Hepatocyte (in vitro differentiated cells): ENCODE measurements around the gene CCDC88C. TPM values are rescaled to one million over a fixed set of nuclear protein-coding genes. Genes with fewer than 3 reads are reported as not detected.

Experiments used
- DNase-seq: peaks from one replicate; pipeline ENCODE4 v3.0.0-alpha.2; 2016; ENCODE audit warnings: low spot score
- H2AFZ ChIP-seq: fragments of 200-600 bp; sonication (generic); 2 replicates; pipeline ENCODE4 v1.6.0; 2016; ENCODE audit warnings: antibody characterized with exemption, mild to moderate bottlenecking
- H3K27ac ChIP-seq: fragments of 200-600 bp; sonication (generic); 2 replicates; pipeline ENCODE4 v1.5.1; 2016; ENCODE audit warnings: mild to moderate bottlenecking
- H3K27me3 ChIP-seq: fragments of 200-600 bp; sonication (generic); 2 replicates; pipeline ENCODE4 v1.6.1; 2016
- H3K36me3 ChIP-seq: fragments of 200-600 bp; sonication (generic); replicated peaks from 2 replicates; pipeline ENCODE4 v1.5.1; 2016; ENCODE audit warnings: low read depth; ENCODE audit not compliant: insufficient read depth
- H3K4me1 ChIP-seq: fragments of 200-600 bp; sonication (generic); 2 replicates; pipeline ENCODE4 v1.5.1; 2016; ENCODE audit warnings: mild to moderate bottlenecking, moderate library complexity; ENCODE audit not compliant: insufficient read depth
- H3K4me2 ChIP-seq: fragments of 200-600 bp; sonication (generic); 2 replicates; pipeline ENCODE4 v1.6.0; 2016
- H3K4me3 ChIP-seq: fragments of 200-600 bp; sonication (generic); 2 replicates; pipeline ENCODE4 v1.5.1; 2016; ENCODE audit warnings: mild to moderate bottlenecking
- H3K79me2 ChIP-seq: fragments of 200-600 bp; sonication (generic); 2 replicates; pipeline ENCODE4 v1.6.0; 2017; ENCODE audit warnings: mild to moderate bottlenecking
- H3K9me2 ChIP-seq: fragments of 200-600 bp; sonication (generic); replicated peaks from 2 replicates; pipeline ENCODE4 v1.6.0; 2017; ENCODE audit warnings: mild to moderate bottlenecking; ENCODE audit not compliant: insufficient read depth
- H3K9me3 ChIP-seq: fragments of 200-600 bp; sonication (generic); 2 replicates; pipeline ENCODE4 v1.5.1; 2016; ENCODE audit warnings: low read depth, mild to moderate bottlenecking
- H4K20me1 ChIP-seq: fragments of 200-600 bp; sonication (generic); 2 replicates; pipeline ENCODE4 v1.6.0; 2016; ENCODE audit warnings: mild to moderate bottlenecking; ENCODE audit not compliant: insufficient read depth, poor library complexity, severe bottlenecking
- CTCF ChIP-seq: fragments of 200-600 bp; sonication (generic); IDR thresholded peaks from 2 replicates; pipeline ENCODE4 v1.5.1; 2016; ENCODE audit warnings: antibody characterized with exemption, mild to moderate bottlenecking; ENCODE audit not compliant: poor library complexity
- EZH2 ChIP-seq: fragments of 200-600 bp; sonication (generic); IDR thresholded peaks from 2 replicates; pipeline ENCODE4 v1.6.1; 2016; ENCODE audit warnings: antibody characterized with exemption, mild to moderate bottlenecking, borderline replicate concordance
- EZH2phosphoT487 ChIP-seq: fragments of 200-600 bp; sonication (generic); IDR thresholded peaks from one replicate; pipeline ENCODE4 v1.6.1; 2018; ENCODE audit warnings: antibody characterized with exemption, mild to moderate bottlenecking, low read depth, moderate library complexity; ENCODE audit not compliant: unreplicated experiment, severe bottlenecking
- WGBS: methylation state at CpG from one replicate; pipeline ENCODE4 v1.1.6; 2016; ENCODE audit warnings: low lambda C conversion rate; ENCODE audit errors: missing lambda C conversion rate; 5-methylcytosine and 5-hydroxymethylcytosine counted together
- polyA plus RNA-seq: library from polyadenylated mRNA; unstranded; fragments of >200 nt; fragmentation: Nextera tagmentation; extraction: Ambion mirVana; gene quantifications from 2 replicates; pipeline ENCODE4 v1.2.1, GENCODE V29; 2016
- total RNA-seq: library from RNA; depleted of rRNA; stranded (reverse); fragments of >200 nt; gene quantifications from 2 replicates; pipeline ENCODE4 v1.2.3, GENCODE V29; 2014

Gene CCDC88C
- total and polyA plus RNA-seq, 2 experiments from 2014 or later, result 5.9 to 11.3 TPM

GRCh38 chr14:91271639-91272038, 146.0 kb downstream of the CCDC88C start:
- no peak for DNase-seq
- H3K4me2 ChIP-seq, result no peak overlapping the region
- no peak overlapping the region for H3K4me3 ChIP-seq
- H4K20me1 ChIP-seq, result no peaks in the 10 kb centered on the region
- TF ChIP-seq EZH2 (no peak), CTCF (no peak), EZH2phosphoT487 (no peak)
- WGBS, result 95% methylated on average over 9 of the region's 9 CpGs
- H3K4me1 ChIP-seq, result no peaks in the 10 kb centered on the region
- no peak overlapping the region for H2AFZ ChIP-seq
- H3K27ac ChIP-seq, result no peak overlapping the region
- no peaks in the 10 kb centered on the region for H3K9me3 ChIP-seq
- H3K79me2 ChIP-seq, result no peaks in the 10 kb centered on the region
- H3K9me2 ChIP-seq, result no peaks in the 10 kb centered on the region
- H3K36me3 ChIP-seq, result no peaks in the 10 kb centered on the region
- H3K27me3 ChIP-seq, result no peaks in the 10 kb centered on the region

GRCh38 chr14:91270619-91271018, 147.0 kb downstream of the CCDC88C start:
- Histone ChIP-seq H3K27ac (no peak overlapping the region), H3K4me3 (no peak overlapping the region), H3K4me1 (no peaks in the 10 kb centered on the region), H4K20me1 (no peaks in the 10 kb centered on the region), H3K27me3 (no peaks in the 10 kb centered on the region), H3K4me2 (no peak overlapping the region), H3K9me2 (no peaks in the 10 kb centered on the region), H3K9me3 (no peaks in the 10 kb centered on the region), H3K36me3 (no peaks in the 10 kb centered on the region), H3K79me2 (no peaks in the 10 kb centered on the region), H2AFZ (no peak overlapping the region)
- DNase-seq, result no peak
- TF ChIP-seq CTCF (no peak), EZH2phosphoT487 (no peak), EZH2 (no peak)
- WGBS, result 77% methylated on average over 3 of the region's 8 CpGs

GRCh38 chr14:91270188-91270587, 147.4 kb downstream of the CCDC88C start:
- H3K4me2 ChIP-seq, result no peak overlapping the region
- TF ChIP-seq CTCF (no peak), EZH2 (no peak), EZH2phosphoT487 (no peak)
- no peaks in the 10 kb centered on the region for H3K9me3 ChIP-seq
- H3K79me2 ChIP-seq, result no peaks in the 10 kb centered on the region
- H2AFZ ChIP-seq, result no peak overlapping the region
- H4K20me1 ChIP-seq, result no peaks in the 10 kb centered on the region
- H3K36me3 ChIP-seq, result no peaks in the 10 kb centered on the region
- DNase-seq, result no peak
- no peaks in the 10 kb centered on the region for H3K9me2 ChIP-seq
- H3K27ac ChIP-seq, result no peak overlapping the region
- no peaks in the 10 kb centered on the region for H3K4me1 ChIP-seq
- no peaks in the 10 kb centered on the region for H3K27me3 ChIP-seq
- H3K4me3 ChIP-seq, result no peak overlapping the region
- WGBS, result 94% methylated on average over 6 of the region's 6 CpGs
